Mesothelial cell of epicardium (in vitro differentiated cells): ENCODE measurements around the gene TARBP2. TPM values are rescaled to one million over a fixed set of nuclear protein-coding genes. Genes with fewer than 3 reads are reported as not detected.

ENCODE experiments used
- DNase-seq, 2 experiments: peaks; one replicate each; pipeline ENCODE4 v3.0.0; 2021; ENCODE audit warnings: low spot score in 2 of 2; ENCODE audit not compliant: unreplicated experiment in 2 of 2
- H3K27ac Mint-ChIP-seq: 2 replicates; pipeline ENCODE4 v1.8.0; 2021; ENCODE audit warnings: mixed read lengths
- H3K27me3 Mint-ChIP-seq: 2 replicates; pipeline ENCODE4 v1.8.0; 2021; ENCODE audit warnings: low read depth, mixed read lengths
- H3K36me3 Mint-ChIP-seq: 2 replicates; pipeline ENCODE4 v1.8.0; 2021; ENCODE audit warnings: mixed read lengths
- H3K4me1 Mint-ChIP-seq: 2 replicates; pipeline ENCODE4 v1.8.0; 2021; ENCODE audit warnings: mixed read lengths
- H3K4me3 Mint-ChIP-seq: 2 replicates; pipeline ENCODE4 v1.8.0; 2021; ENCODE audit warnings: mild to moderate bottlenecking, moderate library complexity, mixed read lengths
- H3K9me3 Mint-ChIP-seq: 2 replicates; pipeline ENCODE4 v1.8.0; 2021; ENCODE audit warnings: mixed read lengths
- total RNA-seq: library from RNA; stranded (reverse); gene quantifications from 3 replicates; pipeline ENCODE4 v1.2.1, GENCODE V29; 2021
- TF ChIP-seq, protein P1 (sequence below): fragments of 200-600 bp; sonication (generic); IDR thresholded peaks from one replicate; pipeline ENCODE4 v1.5.0; 2021; ENCODE audit warnings: antibody characterized with exemption; ENCODE audit not compliant: unreplicated experiment

TARBP2 gene
- total RNA-seq, 1 donor from 2014 or later: 50.4 TPM

- TF ChIP-seq, protein P1, sequence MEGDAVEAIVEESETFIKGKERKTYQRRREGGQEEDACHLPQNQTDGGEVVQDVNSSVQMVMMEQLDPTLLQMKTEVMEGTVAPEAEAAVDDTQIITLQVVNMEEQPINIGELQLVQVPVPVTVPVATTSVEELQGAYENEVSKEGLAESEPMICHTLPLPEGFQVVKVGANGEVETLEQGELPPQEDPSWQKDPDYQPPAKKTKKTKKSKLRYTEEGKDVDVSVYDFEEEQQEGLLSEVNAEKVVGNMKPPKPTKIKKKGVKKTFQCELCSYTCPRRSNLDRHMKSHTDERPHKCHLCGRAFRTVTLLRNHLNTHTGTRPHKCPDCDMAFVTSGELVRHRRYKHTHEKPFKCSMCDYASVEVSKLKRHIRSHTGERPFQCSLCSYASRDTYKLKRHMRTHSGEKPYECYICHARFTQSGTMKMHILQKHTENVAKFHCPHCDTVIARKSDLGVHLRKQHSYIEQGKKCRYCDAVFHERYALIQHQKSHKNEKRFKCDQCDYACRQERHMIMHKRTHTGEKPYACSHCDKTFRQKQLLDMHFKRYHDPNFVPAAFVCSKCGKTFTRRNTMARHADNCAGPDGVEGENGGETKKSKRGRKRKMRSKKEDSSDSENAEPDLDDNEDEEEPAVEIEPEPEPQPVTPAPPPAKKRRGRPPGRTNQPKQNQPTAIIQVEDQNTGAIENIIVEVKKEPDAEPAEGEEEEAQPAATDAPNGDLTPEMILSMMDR: no peak
- DNase-seq: no peak
- no peaks in the 10 kb centered on the region for H3K9me3 Mint-ChIP-seq
- H3K36me3 Mint-ChIP-seq: peaks cover 9% of the 10 kb centered on the region
- no peak overlapping the region for H3K4me3 Mint-ChIP-seq
- H3K27me3 Mint-ChIP-seq: no peaks in the 10 kb centered on the region
- H3K4me1 Mint-ChIP-seq: peaks cover 3% of the 10 kb centered on the region
- peak overlapping the region; percentile 25 for H3K27ac Mint-ChIP-seq
Observed at GRCh38 chr12:53486736-53487487, 14.2 kb upstream of the TARBP2 start.

DNA sequence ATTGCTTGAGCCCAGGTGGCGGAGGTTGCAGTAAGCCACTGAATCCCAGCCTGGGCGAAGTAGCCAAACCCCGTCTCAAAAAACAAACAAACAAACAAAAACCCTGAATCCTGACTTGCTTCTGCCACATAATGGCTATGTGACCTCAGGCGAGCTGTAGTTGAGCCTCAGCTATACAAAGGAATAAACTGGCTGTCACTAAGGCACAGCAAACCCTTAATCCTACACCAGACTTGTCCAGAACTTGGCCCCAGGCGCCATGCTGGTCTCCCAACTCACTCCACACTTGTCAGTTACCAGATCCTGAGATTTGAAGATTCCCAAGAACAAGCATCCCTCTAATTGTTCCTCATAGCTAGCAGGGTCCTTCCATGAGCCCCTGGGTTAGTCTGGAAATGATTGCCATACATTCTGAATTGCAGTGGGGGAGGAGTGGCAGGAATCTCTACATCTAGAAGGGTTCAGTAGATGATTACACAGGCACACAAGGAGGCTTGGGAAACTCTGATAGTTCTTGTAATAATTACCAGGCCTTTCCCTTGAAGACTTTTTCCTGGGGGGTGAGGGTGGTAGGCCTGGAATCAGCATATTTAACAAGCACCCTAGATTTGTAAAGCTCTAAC, 11.7 kb upstream of the TARBP2 start:
- H3K27me3 Mint-ChIP-seq: no peaks in the 10 kb centered on the region
- H3K4me1 Mint-ChIP-seq: peaks cover 19% of the 10 kb centered on the region
- DNase-seq: no peak
- H3K36me3 Mint-ChIP-seq: peaks cover 7% of the 10 kb centered on the region
- TF ChIP-seq, protein P1: no peak
- peak overlapping the region; percentile 19 for H3K27ac Mint-ChIP-seq
- H3K4me3 Mint-ChIP-seq: no peak overlapping the region
- H3K9me3 Mint-ChIP-seq: no peaks in the 10 kb centered on the region

- Mint-ChIP-seq H3K27me3 (no peaks in the 10 kb centered on the region), H3K4me3 (peak overlapping the region; percentile 88), H3K36me3 (no peaks in the 10 kb centered on the region), H3K9me3 (no peaks in the 10 kb centered on the region), H3K4me1 (peaks cover 36% of the 10 kb centered on the region), H3K27ac (peak overlapping the region; percentile 99)
- TF ChIP-seq, protein P1: no peak
- DNase-seq: no peak
Observed at GRCh38 chr12:53492188-53492587, 8.9 kb upstream of the TARBP2 start.

- Mint-ChIP-seq H3K27ac (peak overlapping the region; percentile 99), H3K4me1 (peaks cover 36% of the 10 kb centered on the region), H3K27me3 (no peaks in the 10 kb centered on the region), H3K36me3 (no peaks in the 10 kb centered on the region), H3K9me3 (no peaks in the 10 kb centered on the region), H3K4me3 (peak overlapping the region; percentile 88)
- TF ChIP-seq, protein P1: no peak
- peak; percentile 91 to 95 for DNase-seq
Observed at GRCh38 chr12:53492830-53493609, 8.1 kb upstream of the TARBP2 start.

GRCh38 chr12:53493610-53494391, 7.3 kb upstream of the TARBP2 start:
- no peaks in the 10 kb centered on the region for H3K36me3 Mint-ChIP-seq
- H3K4me1 Mint-ChIP-seq: peaks cover 42% of the 10 kb centered on the region
- H3K9me3 Mint-ChIP-seq: no peaks in the 10 kb centered on the region
- H3K27ac Mint-ChIP-seq: peak overlapping the region; percentile 99
- TF ChIP-seq, protein P1: no peak
- H3K4me3 Mint-ChIP-seq: peak overlapping the region; percentile 88
- no peak for DNase-seq
- no peaks in the 10 kb centered on the region for H3K27me3 Mint-ChIP-seq
